Measurements from ENCODE around the gene RAB4A. TPM values are rescaled to one million over a fixed set of nuclear protein-coding genes. Genes with fewer than 3 reads are reported as not detected.
A peak's percentile ranks its signal among the peaks of the same experiment; 100 is the strongest.

The RAB4A gene
- polyA plus RNA-seq, 3 donors: 22.3 to 34.8 (median 34.5) TPM

DNA sequence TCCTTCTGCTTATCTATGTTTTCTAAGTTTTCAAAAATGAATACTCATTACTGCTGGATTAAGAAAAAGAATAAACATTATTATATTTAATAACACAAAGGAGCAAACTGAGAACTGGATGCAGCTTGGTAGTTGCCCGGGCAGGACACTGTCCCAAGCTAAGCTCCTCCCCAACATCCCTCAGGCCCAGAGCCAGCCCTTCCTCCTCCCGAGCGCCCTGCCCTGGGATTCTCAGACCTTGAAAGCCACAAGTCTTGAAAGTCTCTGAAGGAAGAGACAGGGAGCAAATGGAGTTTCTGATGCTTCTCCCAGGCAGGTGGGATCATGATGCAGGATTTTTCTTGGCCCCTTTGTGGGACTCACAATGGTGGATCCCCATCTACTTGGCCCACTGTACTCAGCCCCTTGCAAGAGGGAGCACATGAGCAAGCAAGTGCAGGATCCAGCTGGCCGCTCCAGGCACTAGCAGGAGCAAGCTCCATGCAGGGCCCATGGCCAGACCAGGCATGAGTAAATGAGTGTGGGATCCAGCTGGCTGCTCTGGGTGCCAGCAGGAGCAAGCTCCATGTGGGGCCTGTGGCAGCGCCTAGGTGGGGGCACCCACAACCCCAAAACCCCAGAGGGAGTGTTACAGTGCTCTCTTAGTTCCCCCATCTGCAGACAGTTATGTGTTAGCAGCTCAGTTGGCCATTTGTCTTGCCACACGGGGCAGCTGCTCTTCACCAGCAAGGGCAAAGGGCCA lies 32.1 kb upstream of the RAB4A start:
- H4K20me1 ChIP-seq (ENCODE audit: insufficient read depth, low read length): no peaks in the 10 kb centered on the region
- no peaks in the 10 kb centered on the region for H3K36me3 ChIP-seq (replicated peaks in 1 of 2; ENCODE audit: control insufficient read depth in 1 of 2, insufficient read depth in 2 of 2, low read length in 2 of 2)
- no peak overlapping the region for H3K4me3 ChIP-seq (replicated peaks in 1 of 3; ENCODE audit: low read depth in 2 of 3, low read length in 3 of 3)
- no peaks in the 10 kb centered on the region for H3K27me3 ChIP-seq (ENCODE audit: control insufficient read depth in 2 of 2, insufficient read depth in 2 of 2, low read length in 2 of 2)
- peaks cover 0 to 4% of the 10 kb centered on the region in 2 donors for H3K9me3 ChIP-seq (replicated peaks in 1 of 2; ENCODE audit: control insufficient read depth in 1 of 2, insufficient read depth in 1 of 2, low read length in 2 of 2)
- no peak for DNase-seq
- no peak overlapping the region for H3K27ac ChIP-seq (ENCODE audit: low read depth in 1 of 2, low read length in 2 of 2)
- no peaks in the 10 kb centered on the region for H3K4me1 Mint-ChIP-seq
- no peak overlapping the region for H2AFZ ChIP-seq (ENCODE audit: insufficient read depth, low read depth, low read length, poor library complexity, severe bottlenecking)
- H3K27me3 Mint-ChIP-seq (ENCODE audit: low read depth in 3 of 3): peaks cover 2 to 4% (median 2%) of the 10 kb centered on the region in 3 donors
- H3K9me3 Mint-ChIP-seq: peaks cover 3 to 12% (median 6%) of the 10 kb centered on the region in 7 donors
- H3K4me2 ChIP-seq (replicated peaks; ENCODE audit: extremely low read depth, low read length, poor library complexity, severe bottlenecking): no peak overlapping the region
- TF ChIP-seq CTCF (IDR thresholded peaks at IDR 0.05): no peak
- H3K4me1 ChIP-seq (ENCODE audit: control insufficient read depth in 1 of 2, insufficient read depth in 2 of 2, low read length in 2 of 2): no peaks in the 10 kb centered on the region
- intact Hi-C loops (cut with micrococcal nuclease): no loop called here
- H3K36me3 Mint-ChIP-seq: no peaks in the 10 kb centered on the region
- 91% methylated on average over 2 of the region's 6 CpGs for WGBS (ENCODE audit: insufficient coverage)
- no peak overlapping the region for H3K4me3 Mint-ChIP-seq
- no peaks in the 10 kb centered on the region for H3K79me2 ChIP-seq (ENCODE audit: insufficient read depth, low read length)
- peak overlapping the region in 1 of 7 donors; percentile 71 for H3K27ac Mint-ChIP-seq
- H3K9ac ChIP-seq (ENCODE audit: insufficient read depth, low read length, poor library complexity, severe bottlenecking): no peak overlapping the region

DNA sequence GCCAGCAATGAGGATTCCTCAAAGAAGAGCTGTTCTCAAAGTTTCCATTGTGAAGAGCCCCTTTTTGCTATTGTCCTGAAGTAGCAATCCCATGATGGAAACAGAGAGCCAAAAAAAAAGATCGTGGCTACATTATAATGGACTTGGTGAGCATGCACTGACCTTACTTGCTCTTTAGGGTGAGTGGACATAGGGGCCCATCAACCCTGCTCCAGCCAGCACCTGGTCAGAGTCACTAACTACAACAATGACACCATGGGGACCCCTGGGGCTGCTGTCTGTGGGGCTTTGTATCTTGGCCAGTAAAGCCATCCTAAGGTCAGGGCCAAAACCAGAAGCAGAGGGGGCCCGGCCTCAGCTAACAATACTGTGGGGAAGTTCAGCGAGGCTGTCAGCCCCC lies 30.4 kb upstream of the RAB4A start:
- intact Hi-C loops (cut with micrococcal nuclease): no loop called here

More for the DNA sequence above, 30.4 kb upstream of the RAB4A start:
- Histone ChIP-seq H3K9ac (ENCODE audit: insufficient read depth, low read length, poor library complexity, severe bottlenecking) (no peak overlapping the region), H3K27me3 (ENCODE audit: control insufficient read depth in 2 of 2, insufficient read depth in 2 of 2, low read length in 2 of 2) (no peaks in the 10 kb centered on the region), H4K20me1 (ENCODE audit: insufficient read depth, low read length) (no peaks in the 10 kb centered on the region), H2AFZ (ENCODE audit: insufficient read depth, low read depth, low read length, poor library complexity, severe bottlenecking) (no peak overlapping the region), H3K4me2 (replicated peaks; ENCODE audit: extremely low read depth, low read length, poor library complexity, severe bottlenecking) (no peak overlapping the region), H3K27ac (ENCODE audit: low read depth in 1 of 2, low read length in 2 of 2) (no peak overlapping the region), H3K4me3 (replicated peaks in 1 of 3; ENCODE audit: low read depth in 2 of 3, low read length in 3 of 3) (no peak overlapping the region), H3K79me2 (ENCODE audit: insufficient read depth, low read length) (no peaks in the 10 kb centered on the region), H3K36me3 (replicated peaks in 1 of 2; ENCODE audit: control insufficient read depth in 1 of 2, insufficient read depth in 2 of 2, low read length in 2 of 2) (no peaks in the 10 kb centered on the region), H3K9me3 (replicated peaks in 1 of 2; ENCODE audit: control insufficient read depth in 1 of 2, insufficient read depth in 1 of 2, low read length in 2 of 2) (peaks cover 2 to 10% of the 10 kb centered on the region in 2 donors), H3K4me1 (ENCODE audit: control insufficient read depth in 1 of 2, insufficient read depth in 2 of 2, low read length in 2 of 2) (no peaks in the 10 kb centered on the region)
- TF ChIP-seq CTCF (IDR thresholded peaks at IDR 0.05): no peak
- peaks cover 6 to 17% (median 8%) of the 10 kb centered on the region in 7 donors for H3K9me3 Mint-ChIP-seq
- peaks cover 2 to 4% (median 2%) of the 10 kb centered on the region in 3 donors for H3K27me3 Mint-ChIP-seq (ENCODE audit: low read depth in 3 of 3)
- no peak overlapping the region for H3K27ac Mint-ChIP-seq
- H3K4me3 Mint-ChIP-seq: no peak overlapping the region
- DNase-seq: no peak
- H3K4me1 Mint-ChIP-seq: peaks cover 4% of the 10 kb centered on the region
- H3K36me3 Mint-ChIP-seq: no peaks in the 10 kb centered on the region
- 100% methylated on average over 1 of the region's 3 CpGs for WGBS (ENCODE audit: insufficient coverage)

Data from CD14-positive monocyte (primary cell).